SK-N-SH treated with all-trans-retinoic acid at 6 μM for 48 hours (cell line): ENCODE data around the gene DCD.

Source experiments
- ATAC-seq: fragments of 200-7000 bp; cut with Tn5 transposase; 3 replicates; pipeline ENCODE4 v1.9.1; 2020; ENCODE audit warnings: mild to moderate bottlenecking, moderate library complexity
- ARNTL ChIP-seq: fragments of 450-650 bp; formaldehyde crosslinking; IDR thresholded peaks from 2 replicates; pipeline ENCODE4 v1.5.0; 2020; ENCODE audit warnings: low read depth, mild to moderate bottlenecking, moderate library complexity, borderline replicate concordance
- BACH2 ChIP-seq: fragments of 250-450 bp; sonication (Bioruptor Pico); IDR thresholded peaks from 2 replicates; pipeline ENCODE4 v1.9.0; 2021; ENCODE audit warnings: mild to moderate bottlenecking, borderline replicate concordance
- CREB5 ChIP-seq: fragments of 250-450 bp; sonication (Bioruptor Pico); IDR thresholded peaks from 2 replicates; pipeline ENCODE4 v1.5.1; 2020; ENCODE audit warnings: low read depth, mild to moderate bottlenecking, moderate library complexity
- CSDC2 ChIP-seq: fragments of 250-450 bp; sonication (Bioruptor Pico); IDR thresholded peaks from 2 replicates; pipeline ENCODE4 v1.5.0; 2020; ENCODE audit warnings: mild to moderate bottlenecking, moderate library complexity
- CSRNP3 ChIP-seq: fragments of 250-450 bp; sonication (Bioruptor Pico); IDR thresholded peaks from 2 replicates; pipeline ENCODE4 v1.5.1; 2021; ENCODE audit warnings: mild to moderate bottlenecking, moderate library complexity
- ESRRG ChIP-seq: fragments of 250-450 bp; sonication (Bioruptor Pico); IDR thresholded peaks from 2 replicates; pipeline ENCODE4 v1.6.1; 2021; ENCODE audit warnings: mild to moderate bottlenecking
- GLIS3 ChIP-seq: fragments of 250-450 bp; sonication (Bioruptor Pico); IDR thresholded peaks from 2 replicates; pipeline ENCODE4 v1.5.0; 2020; ENCODE audit warnings: mild to moderate bottlenecking, moderate library complexity
- ISL1 ChIP-seq: fragments of 250-450 bp; sonication (Bioruptor Pico); IDR thresholded peaks from 2 replicates; pipeline ENCODE4 v2.1.2; 2022; ENCODE audit warnings: mild to moderate bottlenecking, moderate library complexity
- OSR1 ChIP-seq: fragments of 250-450 bp; sonication (Bioruptor Pico); IDR thresholded peaks from 2 replicates; pipeline ENCODE4 v1.8.0; 2022; ENCODE audit warnings: moderate library complexity, mild to moderate bottlenecking, inconsistent platforms
- RARB ChIP-seq: fragments of 250-450 bp; sonication (Bioruptor Pico); IDR thresholded peaks from 2 replicates; pipeline ENCODE4 v1.8.0; 2021; ENCODE audit warnings: mild to moderate bottlenecking, moderate library complexity
- SNAI2 ChIP-seq: fragments of 250-450 bp; sonication (Bioruptor Pico); IDR thresholded peaks from 2 replicates; pipeline ENCODE4 v1.5.0; 2020; ENCODE audit warnings: mild to moderate bottlenecking, moderate library complexity
- TCF4 ChIP-seq: fragments of 250-450 bp; sonication (Bioruptor Pico); IDR thresholded peaks from 2 replicates; pipeline ENCODE4 v1.8.0; 2021; ENCODE audit warnings: mild to moderate bottlenecking, moderate library complexity, borderline replicate concordance
- TOX ChIP-seq: fragments of 250-450 bp; sonication (Bioruptor Pico); IDR thresholded peaks from 2 replicates; pipeline ENCODE4 v1.8.0; 2021; ENCODE audit warnings: mild to moderate bottlenecking, moderate library complexity, borderline replicate concordance
- ZC3H10 ChIP-seq: fragments of 250-450 bp; sonication (Bioruptor Pico); IDR thresholded peaks from 2 replicates; pipeline ENCODE4 v1.5.1; 2021; ENCODE audit warnings: mild to moderate bottlenecking, moderate library complexity
- ZFP3 ChIP-seq: fragments of 250-450 bp; sonication (Bioruptor Pico); IDR thresholded peaks from 2 replicates; pipeline ENCODE4 v1.5.0; 2020; ENCODE audit warnings: mild to moderate bottlenecking, moderate library complexity
- ZFP30 ChIP-seq: fragments of 450-650 bp; formaldehyde crosslinking; IDR thresholded peaks from 2 replicates; pipeline ENCODE4 v1.5.0; 2022; ENCODE audit warnings: mild to moderate bottlenecking, moderate library complexity
- ZNF565 ChIP-seq: fragments of 450-650 bp; formaldehyde crosslinking; conservative IDR thresholded peaks from 2 replicates; pipeline ENCODE4 v1.5.0; 2020; ENCODE audit warnings: low read depth, mild to moderate bottlenecking, moderate library complexity
- ZNF70 ChIP-seq: fragments of 450-650 bp; formaldehyde crosslinking; IDR thresholded peaks from 2 replicates; pipeline ENCODE4 v1.5.0; 2020; ENCODE audit warnings: mild to moderate bottlenecking, moderate library complexity
- ZNF8 ChIP-seq: fragments of 450-650 bp; formaldehyde crosslinking; IDR thresholded peaks from 2 replicates; pipeline ENCODE4 v1.5.0; 2020; ENCODE audit warnings: mild to moderate bottlenecking, moderate library complexity
- TF ChIP-seq, protein P1 (sequence below): fragments of 250-450 bp; sonication (Bioruptor Pico); IDR thresholded peaks from 2 replicates; pipeline ENCODE4 v1.8.0; 2020; ENCODE audit warnings: mild to moderate bottlenecking, moderate library complexity, borderline replicate concordance
- TF ChIP-seq, protein P2 (sequence below): fragments of 250-450 bp; sonication (Bioruptor Pico); IDR thresholded peaks from 2 replicates; pipeline ENCODE4 v1.8.0; 2021; ENCODE audit warnings: low read depth, mild to moderate bottlenecking, moderate library complexity, borderline replicate concordance
- TF ChIP-seq, protein P3 (sequence below): fragments of 250-450 bp; sonication (Bioruptor Pico); IDR thresholded peaks from 2 replicates; pipeline ENCODE4 v1.5.0; 2020; ENCODE audit warnings: mild to moderate bottlenecking, moderate library complexity

DCD gene

DNA sequence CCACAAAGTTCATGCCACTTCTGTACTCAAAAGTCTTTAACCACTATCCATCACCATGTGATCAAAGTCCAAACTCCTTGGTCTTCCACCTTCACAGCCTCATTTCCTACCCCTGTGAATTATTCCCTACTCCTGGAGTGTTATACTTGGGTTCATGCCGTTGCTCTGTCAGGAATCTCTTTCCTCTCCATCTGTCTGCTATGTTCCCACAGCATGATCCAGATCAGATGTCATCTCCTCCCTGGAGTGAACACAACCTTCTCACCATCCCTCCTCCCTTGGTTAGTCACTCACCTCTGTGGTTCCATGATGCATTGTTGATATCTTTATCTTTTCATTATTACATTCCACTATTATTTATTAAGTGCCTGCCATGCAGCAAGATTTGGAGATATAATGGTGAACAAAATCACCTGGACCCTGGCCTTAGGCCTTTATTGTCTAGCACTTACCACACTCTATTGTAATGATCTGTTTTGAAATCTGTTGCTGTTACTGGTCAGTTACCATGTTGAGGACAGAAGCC is 35.9 kb downstream of the DCD start:
- TF ChIP-seq, protein P1, sequence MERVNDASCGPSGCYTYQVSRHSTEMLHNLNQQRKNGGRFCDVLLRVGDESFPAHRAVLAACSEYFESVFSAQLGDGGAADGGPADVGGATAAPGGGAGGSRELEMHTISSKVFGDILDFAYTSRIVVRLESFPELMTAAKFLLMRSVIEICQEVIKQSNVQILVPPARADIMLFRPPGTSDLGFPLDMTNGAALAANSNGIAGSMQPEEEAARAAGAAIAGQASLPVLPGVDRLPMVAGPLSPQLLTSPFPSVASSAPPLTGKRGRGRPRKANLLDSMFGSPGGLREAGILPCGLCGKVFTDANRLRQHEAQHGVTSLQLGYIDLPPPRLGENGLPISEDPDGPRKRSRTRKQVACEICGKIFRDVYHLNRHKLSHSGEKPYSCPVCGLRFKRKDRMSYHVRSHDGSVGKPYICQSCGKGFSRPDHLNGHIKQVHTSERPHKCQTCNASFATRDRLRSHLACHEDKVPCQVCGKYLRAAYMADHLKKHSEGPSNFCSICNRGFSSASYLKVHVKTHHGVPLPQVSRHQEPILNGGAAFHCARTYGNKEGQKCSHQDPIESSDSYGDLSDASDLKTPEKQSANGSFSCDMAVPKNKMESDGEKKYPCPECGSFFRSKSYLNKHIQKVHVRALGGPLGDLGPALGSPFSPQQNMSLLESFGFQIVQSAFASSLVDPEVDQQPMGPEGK = no peak
- no peak for TF ChIP-seq TCF4
- TF ChIP-seq RARB (CRISPR knock-in tag) = no peak
- TF ChIP-seq CSDC2 (CRISPR knock-in tag) = no peak
- TF ChIP-seq, protein P2, sequence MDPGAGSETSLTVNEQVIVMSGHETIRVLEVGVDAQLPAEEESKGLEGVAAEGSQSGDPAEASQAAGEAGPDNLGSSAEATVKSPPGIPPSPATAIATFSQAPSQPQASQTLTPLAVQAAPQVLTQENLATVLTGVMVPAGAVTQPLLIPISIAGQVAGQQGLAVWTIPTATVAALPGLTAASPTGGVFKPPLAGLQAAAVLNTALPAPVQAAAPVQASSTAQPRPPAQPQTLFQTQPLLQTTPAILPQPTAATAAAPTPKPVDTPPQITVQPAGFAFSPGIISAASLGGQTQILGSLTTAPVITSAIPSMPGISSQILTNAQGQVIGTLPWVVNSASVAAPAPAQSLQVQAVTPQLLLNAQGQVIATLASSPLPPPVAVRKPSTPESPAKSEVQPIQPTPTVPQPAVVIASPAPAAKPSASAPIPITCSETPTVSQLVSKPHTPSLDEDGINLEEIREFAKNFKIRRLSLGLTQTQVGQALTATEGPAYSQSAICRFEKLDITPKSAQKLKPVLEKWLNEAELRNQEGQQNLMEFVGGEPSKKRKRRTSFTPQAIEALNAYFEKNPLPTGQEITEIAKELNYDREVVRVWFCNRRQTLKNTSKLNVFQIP = no peak
- no peak for TF ChIP-seq CREB5
- TF ChIP-seq BACH2 (CRISPR knock-in tag) = no peak
- TF ChIP-seq GLIS3 (CRISPR knock-in tag) = no peak
- TF ChIP-seq SNAI2 (CRISPR knock-in tag) = no peak
- no peak for TF ChIP-seq ARNTL (CRISPR knock-in tag)
- TF ChIP-seq ZC3H10 (CRISPR knock-in tag) = no peak
- TF ChIP-seq TOX (CRISPR knock-in tag) = no peak
- no peak for TF ChIP-seq ZNF8 (CRISPR knock-in tag)
- no peak for TF ChIP-seq OSR1 (CRISPR knock-in tag)
- ATAC-seq = no peak

GRCh38 chr12:54611715-54612149 is 36.4 kb downstream of the DCD start:
- TF ChIP-seq ZNF565 (CRISPR knock-in tag) = no peak
- ATAC-seq = no peak

DNA sequence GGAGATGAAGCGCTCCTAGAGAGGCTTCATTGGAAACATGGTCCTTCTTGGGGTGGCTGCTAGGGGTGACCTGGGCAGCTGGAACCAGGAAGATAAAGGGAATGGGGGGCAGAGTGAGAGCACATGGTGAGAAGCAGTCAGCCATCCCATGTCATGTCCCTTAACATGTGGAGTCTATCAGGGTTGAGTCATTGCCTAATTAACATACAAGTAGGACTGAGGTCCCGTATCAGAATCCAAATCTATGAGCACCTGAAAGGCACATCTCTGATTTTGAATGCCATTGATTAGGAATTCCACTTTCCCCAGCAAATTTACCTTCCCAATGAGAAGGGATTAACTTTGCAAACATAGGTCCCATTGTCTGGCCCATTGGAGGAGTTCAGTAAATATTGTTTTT is 39.4 kb downstream of the DCD start:
- TF ChIP-seq TOX (CRISPR knock-in tag) = no peak
- no peak for ATAC-seq

GRCh38 chr12:54608156-54608555 is 40.0 kb downstream of the DCD start:
- no peak for ATAC-seq
- no peak for TF ChIP-seq CSRNP3
- no peak for TF ChIP-seq TCF4
- no peak for TF ChIP-seq ESRRG (CRISPR knock-in tag)
- TF ChIP-seq ZNF70 = no peak
- no peak for TF ChIP-seq RARB (CRISPR knock-in tag)
- no peak for TF ChIP-seq ZFP3 (CRISPR knock-in tag)
- TF ChIP-seq OSR1 (CRISPR knock-in tag) = no peak
- no peak for TF ChIP-seq ZC3H10 (CRISPR knock-in tag)
- no peak for TF ChIP-seq CREB5
- TF ChIP-seq BACH2 (CRISPR knock-in tag) = no peak
- no peak for TF ChIP-seq GLIS3 (CRISPR knock-in tag)
- no peak for TF ChIP-seq ZFP30
- no peak for TF ChIP-seq SNAI2 (CRISPR knock-in tag)
- no peak for TF ChIP-seq CSDC2 (CRISPR knock-in tag)
- TF ChIP-seq ISL1 (CRISPR knock-in tag) = no peak
- TF ChIP-seq, protein P3, sequence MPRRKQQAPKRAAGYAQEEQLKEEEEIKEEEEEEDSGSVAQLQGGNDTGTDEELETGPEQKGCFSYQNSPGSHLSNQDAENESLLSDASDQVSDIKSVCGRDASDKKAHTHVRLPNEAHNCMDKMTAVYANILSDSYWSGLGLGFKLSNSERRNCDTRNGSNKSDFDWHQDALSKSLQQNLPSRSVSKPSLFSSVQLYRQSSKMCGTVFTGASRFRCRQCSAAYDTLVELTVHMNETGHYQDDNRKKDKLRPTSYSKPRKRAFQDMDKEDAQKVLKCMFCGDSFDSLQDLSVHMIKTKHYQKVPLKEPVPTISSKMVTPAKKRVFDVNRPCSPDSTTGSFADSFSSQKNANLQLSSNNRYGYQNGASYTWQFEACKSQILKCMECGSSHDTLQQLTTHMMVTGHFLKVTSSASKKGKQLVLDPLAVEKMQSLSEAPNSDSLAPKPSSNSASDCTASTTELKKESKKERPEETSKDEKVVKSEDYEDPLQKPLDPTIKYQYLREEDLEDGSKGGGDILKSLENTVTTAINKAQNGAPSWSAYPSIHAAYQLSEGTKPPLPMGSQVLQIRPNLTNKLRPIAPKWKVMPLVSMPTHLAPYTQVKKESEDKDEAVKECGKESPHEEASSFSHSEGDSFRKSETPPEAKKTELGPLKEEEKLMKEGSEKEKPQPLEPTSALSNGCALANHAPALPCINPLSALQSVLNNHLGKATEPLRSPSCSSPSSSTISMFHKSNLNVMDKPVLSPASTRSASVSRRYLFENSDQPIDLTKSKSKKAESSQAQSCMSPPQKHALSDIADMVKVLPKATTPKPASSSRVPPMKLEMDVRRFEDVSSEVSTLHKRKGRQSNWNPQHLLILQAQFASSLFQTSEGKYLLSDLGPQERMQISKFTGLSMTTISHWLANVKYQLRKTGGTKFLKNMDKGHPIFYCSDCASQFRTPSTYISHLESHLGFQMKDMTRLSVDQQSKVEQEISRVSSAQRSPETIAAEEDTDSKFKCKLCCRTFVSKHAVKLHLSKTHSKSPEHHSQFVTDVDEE (CRISPR knock-in tag) = no peak
- TF ChIP-seq, protein P1 = no peak
- no peak for TF ChIP-seq ZNF565 (CRISPR knock-in tag)
- no peak for TF ChIP-seq TOX (CRISPR knock-in tag)
